Ishikawa (cell line): ENCODE measurements around the gene TMEM183A.

Experiments
- CEBPB ChIP-seq: IDR thresholded peaks from 2 replicates; pipeline ENCODE4 v1.6.1; 2012
- CREB1 ChIP-seq: IDR thresholded peaks from 2 replicates; pipeline ENCODE4 v1.6.1; 2012; ENCODE audit warnings: low read depth
- EGR1 ChIP-seq: IDR thresholded peaks from 2 replicates; pipeline ENCODE4 v1.6.1; 2012
- EP300 ChIP-seq: IDR thresholded peaks from 2 replicates; pipeline ENCODE4 v1.6.1; 2012; ENCODE audit warnings: borderline replicate concordance
- FOXM1 ChIP-seq: IDR thresholded peaks from 2 replicates; pipeline ENCODE4 v1.6.1; 2012; ENCODE audit warnings: low read depth, borderline replicate concordance
- NFIC ChIP-seq: IDR thresholded peaks from 2 replicates; pipeline ENCODE4 v1.6.1; 2012
- RAD21 ChIP-seq: IDR thresholded peaks from 2 replicates; pipeline ENCODE4 v1.6.1; 2012; ENCODE audit warnings: low read depth
- TAF1 ChIP-seq: IDR thresholded peaks from 2 replicates; pipeline ENCODE4 v1.6.1; 2012; ENCODE audit warnings: low read depth, mild to moderate bottlenecking
- TCF12 ChIP-seq: IDR thresholded peaks from 2 replicates; pipeline ENCODE4 v1.6.1; 2012; ENCODE audit warnings: low read depth
- TEAD4 ChIP-seq: IDR thresholded peaks from 2 replicates; pipeline ENCODE4 v1.6.1; 2012
- YY1 ChIP-seq: IDR thresholded peaks from 2 replicates; pipeline ENCODE4 v1.6.1; 2012; ENCODE audit warnings: low read depth
- ZBTB7A ChIP-seq: IDR thresholded peaks from 2 replicates; pipeline ENCODE4 v1.6.1; 2012; ENCODE audit warnings: low read depth
- TF ChIP-seq, protein P1 (sequence below): IDR thresholded peaks from 2 replicates; pipeline ENCODE4 v1.6.1; 2012
- TF ChIP-seq, protein P2 (sequence below): IDR thresholded peaks from 2 replicates; pipeline ENCODE4 v1.6.1; 2012; ENCODE audit warnings: low read depth, mild to moderate bottlenecking
- TF ChIP-seq, protein P3 (sequence below): IDR thresholded peaks from 2 replicates; pipeline ENCODE4 v1.6.1; 2012

Gene TMEM183A

DNA sequence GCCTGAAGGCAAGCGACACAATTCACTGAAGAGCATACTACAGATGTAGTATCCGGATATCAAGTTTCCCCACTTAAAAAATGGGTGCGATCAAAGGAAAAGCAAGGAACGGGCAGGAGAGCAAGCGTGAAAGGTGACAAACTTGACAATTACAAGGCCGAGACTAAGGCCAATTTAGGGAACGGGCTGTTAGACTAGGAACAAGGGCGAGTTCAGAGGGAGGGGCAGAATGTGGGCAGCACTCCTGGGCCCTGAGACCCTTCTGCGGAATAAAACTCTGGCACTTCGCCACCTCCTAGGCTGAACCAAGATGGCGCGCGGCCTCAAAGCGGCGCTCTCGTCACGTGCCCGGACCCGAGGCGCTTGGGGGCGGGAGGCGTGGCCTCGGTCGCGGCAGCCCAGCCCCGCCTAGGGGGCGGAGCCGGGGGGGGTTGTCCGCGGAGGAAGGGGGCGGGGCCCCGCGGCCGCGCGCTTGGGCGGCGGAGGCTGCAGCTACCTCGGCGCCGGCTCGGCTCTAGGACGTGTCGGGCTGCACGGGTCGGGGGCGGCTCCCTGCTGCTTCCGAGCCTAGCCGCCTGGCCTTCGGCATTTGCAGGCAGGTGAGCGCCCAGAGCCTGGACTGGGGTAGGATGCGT, 19.0 kb downstream of the TMEM183A start, which contains the start of gene PPFIA4:
TSS of gene PPFIA4 (plus strand) at position 461 of the 635 bp plus-strand sequence. CDS start 12,518 bp downstream, outside the sequence.
- TF ChIP-seq TAF1 (peak; percentile 55; the same call in 1 of the 2 replicates), ZBTB7A (no peak), FOXM1 (no peak), RAD21 (peak; percentile 9; the same call in 1 of the 2 replicates), NFIC (peak; percentile 54; the same call in 1 of the 2 replicates), TCF12 (peak; percentile 51; the same call in 1 of the 2 replicates), CREB1 (no peak), TEAD4 (no peak), EP300 (no peak), YY1 (peak; percentile 95), CEBPB (no peak), EGR1 (peak; percentile 55; the same call in 1 of the 2 replicates)
- TF ChIP-seq, protein P1, sequence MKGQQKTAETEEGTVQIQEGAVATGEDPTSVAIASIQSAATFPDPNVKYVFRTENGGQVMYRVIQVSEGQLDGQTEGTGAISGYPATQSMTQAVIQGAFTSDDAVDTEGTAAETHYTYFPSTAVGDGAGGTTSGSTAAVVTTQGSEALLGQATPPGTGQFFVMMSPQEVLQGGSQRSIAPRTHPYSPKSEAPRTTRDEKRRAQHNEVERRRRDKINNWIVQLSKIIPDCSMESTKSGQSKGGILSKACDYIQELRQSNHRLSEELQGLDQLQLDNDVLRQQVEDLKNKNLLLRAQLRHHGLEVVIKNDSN: peak; percentile 97
- TF ChIP-seq, protein P2, sequence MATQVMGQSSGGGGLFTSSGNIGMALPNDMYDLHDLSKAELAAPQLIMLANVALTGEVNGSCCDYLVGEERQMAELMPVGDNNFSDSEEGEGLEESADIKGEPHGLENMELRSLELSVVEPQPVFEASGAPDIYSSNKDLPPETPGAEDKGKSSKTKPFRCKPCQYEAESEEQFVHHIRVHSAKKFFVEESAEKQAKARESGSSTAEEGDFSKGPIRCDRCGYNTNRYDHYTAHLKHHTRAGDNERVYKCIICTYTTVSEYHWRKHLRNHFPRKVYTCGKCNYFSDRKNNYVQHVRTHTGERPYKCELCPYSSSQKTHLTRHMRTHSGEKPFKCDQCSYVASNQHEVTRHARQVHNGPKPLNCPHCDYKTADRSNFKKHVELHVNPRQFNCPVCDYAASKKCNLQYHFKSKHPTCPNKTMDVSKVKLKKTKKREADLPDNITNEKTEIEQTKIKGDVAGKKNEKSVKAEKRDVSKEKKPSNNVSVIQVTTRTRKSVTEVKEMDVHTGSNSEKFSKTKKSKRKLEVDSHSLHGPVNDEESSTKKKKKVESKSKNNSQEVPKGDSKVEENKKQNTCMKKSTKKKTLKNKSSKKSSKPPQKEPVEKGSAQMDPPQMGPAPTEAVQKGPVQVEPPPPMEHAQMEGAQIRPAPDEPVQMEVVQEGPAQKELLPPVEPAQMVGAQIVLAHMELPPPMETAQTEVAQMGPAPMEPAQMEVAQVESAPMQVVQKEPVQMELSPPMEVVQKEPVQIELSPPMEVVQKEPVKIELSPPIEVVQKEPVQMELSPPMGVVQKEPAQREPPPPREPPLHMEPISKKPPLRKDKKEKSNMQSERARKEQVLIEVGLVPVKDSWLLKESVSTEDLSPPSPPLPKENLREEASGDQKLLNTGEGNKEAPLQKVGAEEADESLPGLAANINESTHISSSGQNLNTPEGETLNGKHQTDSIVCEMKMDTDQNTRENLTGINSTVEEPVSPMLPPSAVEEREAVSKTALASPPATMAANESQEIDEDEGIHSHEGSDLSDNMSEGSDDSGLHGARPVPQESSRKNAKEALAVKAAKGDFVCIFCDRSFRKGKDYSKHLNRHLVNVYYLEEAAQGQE: no peak
- TF ChIP-seq, protein P3, sequence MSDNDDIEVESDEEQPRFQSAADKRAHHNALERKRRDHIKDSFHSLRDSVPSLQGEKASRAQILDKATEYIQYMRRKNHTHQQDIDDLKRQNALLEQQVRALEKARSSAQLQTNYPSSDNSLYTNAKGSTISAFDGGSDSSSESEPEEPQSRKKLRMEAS: peak; percentile 99

DNA sequence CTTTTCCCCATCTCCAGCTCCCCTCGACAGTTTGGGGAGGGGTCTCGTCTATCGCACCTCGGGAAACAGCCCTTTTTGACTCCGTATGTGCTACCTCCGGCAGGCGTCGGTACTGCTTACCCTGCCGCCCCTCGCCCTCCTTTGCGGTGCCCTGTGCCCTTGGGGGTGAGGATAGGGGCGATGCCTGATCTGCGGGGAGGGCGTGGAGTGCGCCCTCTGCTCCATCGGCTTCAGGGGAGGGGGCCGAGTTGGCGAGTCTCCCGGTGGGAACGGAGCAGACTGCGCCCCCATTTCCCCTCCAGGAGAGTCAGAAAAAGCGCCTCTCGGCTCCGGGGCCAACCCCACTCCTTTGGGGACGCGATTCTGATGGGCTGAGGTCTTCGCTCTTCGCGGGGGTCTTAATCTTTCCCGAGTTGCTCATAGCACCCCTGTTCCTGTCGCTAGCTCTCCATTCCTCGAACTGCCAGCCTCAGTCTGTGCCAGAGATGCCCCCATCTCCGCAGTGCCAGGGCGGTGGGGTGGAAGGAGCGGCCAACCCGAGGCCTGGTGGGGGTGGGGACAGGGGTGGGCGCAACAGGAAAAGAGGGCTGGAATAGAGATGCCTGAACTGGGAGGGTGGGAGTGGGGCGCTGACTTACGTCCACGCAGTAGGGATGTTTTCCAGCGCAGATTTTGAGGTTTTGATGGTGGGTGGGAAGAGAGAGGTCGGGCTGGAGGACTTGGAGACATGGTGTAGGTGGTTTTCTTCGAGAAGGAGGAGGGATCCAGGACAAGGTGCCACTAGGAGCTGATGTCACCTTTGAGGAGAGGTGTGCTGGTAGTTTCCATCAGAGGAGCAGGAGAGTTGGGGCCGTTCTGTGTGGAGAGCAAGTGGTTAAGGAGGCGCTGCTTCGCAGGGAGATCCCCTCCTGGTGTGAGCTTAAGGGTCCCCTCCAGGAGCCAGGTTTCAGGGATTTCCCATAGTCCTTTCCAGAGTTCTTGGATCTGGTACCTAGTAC, 19.8 kb downstream of the TMEM183A start:
- no peak for TF ChIP-seq TEAD4
- TF ChIP-seq ZBTB7A: peak; percentile 96
- TF ChIP-seq FOXM1: no peak

DNA sequence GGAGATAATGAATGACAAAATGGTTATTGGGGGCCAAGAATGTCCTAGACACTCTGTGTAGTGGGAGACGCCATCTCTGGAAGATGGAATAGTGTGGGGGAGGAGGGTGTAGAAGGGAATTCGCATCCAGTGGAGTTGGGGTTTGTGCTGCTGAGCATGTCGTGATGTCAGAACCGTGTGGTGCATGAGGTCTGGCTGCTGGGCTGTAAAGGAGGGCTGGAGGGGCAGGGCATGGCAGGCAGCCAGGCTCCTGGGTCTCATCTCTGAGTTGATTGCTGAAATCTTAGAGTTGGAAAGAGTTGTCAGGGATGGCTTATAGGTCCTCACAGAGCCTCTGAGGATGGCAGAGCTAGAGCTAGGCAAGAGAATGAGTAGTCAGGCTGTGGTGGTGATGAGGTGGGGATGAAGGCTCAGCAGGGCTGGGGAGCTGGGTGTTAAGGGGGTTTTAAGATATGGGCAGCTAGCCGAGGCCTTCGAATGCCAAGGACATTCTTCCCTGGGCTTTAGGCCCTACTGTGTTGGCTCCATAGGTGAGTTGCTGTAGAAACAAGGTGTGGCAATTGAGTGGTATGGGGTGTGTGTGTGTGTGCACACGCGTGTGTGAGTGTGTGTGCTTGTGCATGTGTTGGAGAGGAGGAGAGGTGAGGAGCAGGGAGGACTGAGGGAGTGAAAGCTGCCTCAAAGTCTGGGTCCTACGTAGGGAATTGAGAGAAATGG, 21.1 kb downstream of the TMEM183A start:
- TF ChIP-seq TAF1: no peak
- TF ChIP-seq, protein P3: no peak
- TF ChIP-seq EP300: no peak
- no peak for TF ChIP-seq FOXM1
- no peak for TF ChIP-seq ZBTB7A
- no peak for TF ChIP-seq NFIC
- TF ChIP-seq TEAD4: no peak
- no peak for TF ChIP-seq EGR1
- TF ChIP-seq CEBPB: no peak
- TF ChIP-seq, protein P1: no peak

DNA sequence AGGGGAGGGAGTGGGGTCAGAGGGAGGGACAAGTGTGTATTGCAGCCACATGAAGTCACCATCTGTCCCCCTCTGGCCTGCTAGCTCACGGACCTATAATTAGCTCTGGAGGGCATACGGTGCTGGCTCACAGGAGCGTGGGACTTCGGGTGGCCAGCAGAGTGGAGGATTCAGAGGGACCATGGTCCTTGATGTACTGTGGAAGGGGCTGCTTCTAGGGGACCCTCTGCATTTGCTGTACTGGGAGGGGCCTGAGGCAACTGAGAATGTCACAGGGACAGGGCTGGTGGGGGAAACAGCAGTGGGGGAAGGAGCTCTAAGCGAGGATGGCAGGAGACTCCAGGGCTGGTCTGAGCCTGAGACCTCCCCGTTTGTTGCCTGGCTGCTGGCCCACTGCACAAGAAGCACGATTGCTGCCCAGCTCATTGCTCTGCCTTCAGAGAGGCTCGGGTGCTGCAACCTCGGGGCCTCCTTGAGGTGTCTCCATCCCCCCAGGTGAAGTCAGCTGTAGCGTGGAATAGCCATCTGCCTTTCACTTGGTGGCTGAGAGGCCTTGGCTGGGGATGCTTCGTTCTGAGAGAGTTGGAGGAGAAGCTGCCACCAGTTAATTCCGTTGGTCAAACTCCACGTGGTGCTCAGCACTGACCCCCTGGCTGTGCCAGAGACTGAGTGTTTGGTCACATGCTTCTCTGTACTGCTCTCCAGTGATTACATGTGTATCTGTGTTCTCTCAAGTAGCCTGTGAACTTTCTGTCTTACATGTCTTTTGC, 21.8 kb downstream of the TMEM183A start:
- TF ChIP-seq TAF1: no peak
- no peak for TF ChIP-seq TCF12
- no peak for TF ChIP-seq YY1
- no peak for TF ChIP-seq EP300
- TF ChIP-seq, protein P2: no peak
- TF ChIP-seq ZBTB7A: no peak
- TF ChIP-seq EGR1: no peak
- TF ChIP-seq, protein P1: no peak
- TF ChIP-seq FOXM1: no peak
- TF ChIP-seq NFIC: no peak
- no peak for TF ChIP-seq CREB1
- no peak for TF ChIP-seq RAD21
- TF ChIP-seq CEBPB: no peak
- TF ChIP-seq, protein P3: no peak
